ENCODE results near the gene ARHGAP26. TPM values are rescaled to one million over a fixed set of nuclear protein-coding genes. Genes with fewer than 3 reads are reported as not detected.

The ARHGAP26 gene
- total and polyA plus RNA-seq, 2 donors (not counting 3 experiments of a cell fraction or from before 2014, with no cell fraction given) = 3.1 to 16.2 TPM

GRCh38 chr5:142826093-142826492, 55.9 kb downstream of the ARHGAP26 start:
- dilution Hi-C loops (cut with MboI; ENCODE audit: extremely low pct_ligation_motif_present, low sequenced_read_pairs) = no loop called here
- peaks cover 79% of the 10 kb centered on the region for H3K4me1 ChIP-seq (ENCODE audit: control insufficient read depth, extremely low read depth, insufficient read depth, low read length)
- no peaks in the 10 kb centered on the region for H3K79me2 ChIP-seq (ENCODE audit: control insufficient read depth, insufficient read depth, low read length)
- H3K9me3 ChIP-seq (replicated peaks; ENCODE audit: control insufficient read depth, insufficient read depth, low read length) = no peaks in the 10 kb centered on the region
- no peak overlapping the region for H3K4me3 ChIP-seq (replicated peaks in 1 of 3; ENCODE audit: insufficient read depth in 1 of 3, low read depth in 1 of 3, low read length in 3 of 3)
- no TSS peak for BruUV-seq (replicated peaks)
- no peaks in the 10 kb centered on the region for H4K20me1 ChIP-seq (replicated peaks; ENCODE audit: control insufficient read depth, extremely low read depth, insufficient read depth, low read length)
- no peak for TF ChIP-seq CTCF (IDR thresholded peaks at IDR 0.05; ENCODE audit: extremely low read depth in 1 of 2, insufficient read depth in 1 of 2, low read depth in 1 of 2, low read length in 2 of 2)
- no peak for TF ChIP-seq MYC (IDR thresholded peaks at IDR 0.05; ENCODE audit: low read depth, low read length)
- no peak for TF ChIP-seq FOS (IDR thresholded peaks at IDR 0.05; ENCODE audit: borderline replicate concordance, insufficient read depth, low read length)
- peak; percentile 76 for TF ChIP-seq GATA2 (IDR thresholded peaks at IDR 0.05; ENCODE audit: insufficient read depth, insufficient read length, low read depth, low read length)
- DNase-seq (ENCODE audit: low read depth, low spot score) (no peak), FAIRE-seq (no peak)
- peak overlapping the region; percentile 25 for H3K9ac ChIP-seq (replicated peaks; ENCODE audit: extremely low read depth, insufficient read depth, low read length)
- H3K9me1 ChIP-seq (replicated peaks; ENCODE audit: control insufficient read depth, extremely low read depth, insufficient read depth, low read length) = no peaks in the 10 kb centered on the region
- H3K36me3 ChIP-seq (ENCODE audit: control insufficient read depth in 2 of 2, extremely low read depth in 1 of 2, insufficient read depth in 2 of 2, low read length in 2 of 2) = no peaks in the 10 kb centered on the region
- POLR2A ChIA-PET = interaction anchor here (1.0 kb wide), 1 partner anchor 49 kb away, joined by 3 read pairs; no protein-coding TSS in a partner anchor
- CTCF ChIA-PET = interaction anchor here (1.4 to 1.9 kb wide), 3 partner anchors 19 to 55 kb away, joined by 3 to 5 read pairs (median 4); partner anchors contain the start of gene ARHGAP26
- peak overlapping the region; percentile 68 for H3K4me2 ChIP-seq (ENCODE audit: insufficient read depth, low read length)
- intact Hi-C loops (cut with micrococcal nuclease) = loop anchor here (2.0 kb wide), 2 partner anchors 15 to 55 kb away; partner anchors contain the start of gene ARHGAP26
- peak overlapping the region; percentile 83 for H3K27ac ChIP-seq (ENCODE audit: insufficient read depth, low read depth, low read length)
- no peak overlapping the region for H2AFZ ChIP-seq (ENCODE audit: low read depth, low read length)
- H3K27me3 ChIP-seq (ENCODE audit: control insufficient read depth in 2 of 2, insufficient read depth in 2 of 2, low read length in 2 of 2) = no peaks in the 10 kb centered on the region
